Measurements from ENCODE around the gene GPR37L1.

- TF ChIP-seq CTCF (conservative IDR thresholded peaks at IDR 0.05; ENCODE audit: low read length) (no peak), EZH2phosphoT487 (IDR thresholded peaks at IDR 0.05; ENCODE audit: borderline replicate concordance, low read depth, low read length) (no peak)
These were observed 39.3 kb downstream of the GPR37L1 start for GRCh38 chr1:202162047-202162417.

All from OCI-LY7 (cell line).